ENCODE data around the gene EFEMP2.

Gene EFEMP2

DNA sequence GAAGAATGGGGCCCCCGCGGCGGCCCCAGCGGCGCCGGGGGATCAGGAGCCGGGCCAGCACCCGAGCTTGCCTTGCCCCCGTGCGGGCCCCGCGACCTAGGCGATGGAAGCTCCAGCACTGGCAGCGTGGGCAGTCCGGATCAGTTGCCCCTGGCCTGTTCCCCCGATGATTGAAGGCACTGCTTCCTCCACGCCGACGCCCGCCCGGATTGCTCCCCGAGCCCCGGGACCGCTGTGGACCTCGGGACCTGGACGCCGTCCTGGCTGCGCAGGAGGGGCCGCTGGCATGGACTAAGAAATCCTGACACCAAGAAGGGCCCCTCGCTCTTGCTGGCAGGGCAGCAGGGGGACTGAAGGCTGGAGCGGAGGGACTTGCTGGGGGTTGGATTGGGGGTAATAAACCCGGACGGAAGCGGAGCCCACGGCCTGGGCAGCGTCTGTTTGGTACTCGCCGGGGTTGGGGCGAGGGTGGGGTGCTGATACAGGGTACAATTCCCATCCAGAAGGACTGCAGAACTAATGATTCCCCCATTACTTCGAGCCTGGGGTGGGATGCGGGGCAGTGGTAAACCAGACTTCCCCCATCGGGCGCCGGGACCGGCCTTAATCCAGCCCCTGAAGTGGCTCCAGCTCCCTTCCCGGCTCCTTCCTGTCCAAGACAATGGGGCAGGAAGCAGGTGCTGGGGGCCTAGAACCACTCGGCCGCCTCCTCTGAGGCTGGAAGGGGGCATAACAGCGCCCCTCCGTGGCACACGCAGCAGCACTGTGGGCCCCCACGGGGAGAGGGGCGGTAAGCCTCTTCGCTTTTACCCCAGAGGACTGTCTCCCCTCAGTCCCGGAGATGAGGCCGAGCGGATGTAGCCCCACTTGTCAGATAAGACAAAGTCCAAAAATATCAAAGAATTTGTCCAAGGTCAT is 18.9 kb upstream of the EFEMP2 start:
- H4K20me1 ChIP-seq (ENCODE audit: control insufficient read depth, insufficient read depth, low read depth, low read length): 0 out of 2 replicates have a peak, but pooled peaks cover 3% of the 10 kb centered on the region
- peaks cover 57% of the 10 kb centered on the region for H3K4me1 ChIP-seq (ENCODE audit: control insufficient read depth, low read length)
- peaks cover 44% of the 10 kb centered on the region for H3K79me2 ChIP-seq (ENCODE audit: control insufficient read depth, low read length)
- no peak for TF ChIP-seq EZH2phosphoT487 (IDR thresholded peaks at IDR 0.05; ENCODE audit: borderline replicate concordance, low read length)
- TF ChIP-seq, protein P1, sequence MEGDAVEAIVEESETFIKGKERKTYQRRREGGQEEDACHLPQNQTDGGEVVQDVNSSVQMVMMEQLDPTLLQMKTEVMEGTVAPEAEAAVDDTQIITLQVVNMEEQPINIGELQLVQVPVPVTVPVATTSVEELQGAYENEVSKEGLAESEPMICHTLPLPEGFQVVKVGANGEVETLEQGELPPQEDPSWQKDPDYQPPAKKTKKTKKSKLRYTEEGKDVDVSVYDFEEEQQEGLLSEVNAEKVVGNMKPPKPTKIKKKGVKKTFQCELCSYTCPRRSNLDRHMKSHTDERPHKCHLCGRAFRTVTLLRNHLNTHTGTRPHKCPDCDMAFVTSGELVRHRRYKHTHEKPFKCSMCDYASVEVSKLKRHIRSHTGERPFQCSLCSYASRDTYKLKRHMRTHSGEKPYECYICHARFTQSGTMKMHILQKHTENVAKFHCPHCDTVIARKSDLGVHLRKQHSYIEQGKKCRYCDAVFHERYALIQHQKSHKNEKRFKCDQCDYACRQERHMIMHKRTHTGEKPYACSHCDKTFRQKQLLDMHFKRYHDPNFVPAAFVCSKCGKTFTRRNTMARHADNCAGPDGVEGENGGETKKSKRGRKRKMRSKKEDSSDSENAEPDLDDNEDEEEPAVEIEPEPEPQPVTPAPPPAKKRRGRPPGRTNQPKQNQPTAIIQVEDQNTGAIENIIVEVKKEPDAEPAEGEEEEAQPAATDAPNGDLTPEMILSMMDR (IDR thresholded peaks at IDR 0.05; ENCODE audit: low read depth, low read length, poor library complexity, severe bottlenecking): peak; percentile 88
- no peaks in the 10 kb centered on the region for H3K9me3 ChIP-seq (ENCODE audit: control insufficient read depth, insufficient read depth, low read length)
- peak overlapping the region; percentile 84 for H3K27ac ChIP-seq (ENCODE audit: low read depth, low read length)
- no peaks in the 10 kb centered on the region for H3K27me3 ChIP-seq (ENCODE audit: control insufficient read depth, low read length)
- H3K9me2 ChIP-seq (replicated peaks; ENCODE audit: control insufficient read depth, low read length): no peaks in the 10 kb centered on the region
- peak overlapping the region; percentile 95 for H3K4me2 ChIP-seq (ENCODE audit: low read length)
- peak overlapping the region; percentile 93 for H3K4me3 ChIP-seq (ENCODE audit: low read length)
- peaks cover 33% of the 10 kb centered on the region for H3F3A ChIP-seq (ENCODE audit: control insufficient read depth, insufficient read depth)
- peaks cover 23% of the 10 kb centered on the region for H3K36me3 ChIP-seq (ENCODE audit: control insufficient read depth, low read length)

DNA sequence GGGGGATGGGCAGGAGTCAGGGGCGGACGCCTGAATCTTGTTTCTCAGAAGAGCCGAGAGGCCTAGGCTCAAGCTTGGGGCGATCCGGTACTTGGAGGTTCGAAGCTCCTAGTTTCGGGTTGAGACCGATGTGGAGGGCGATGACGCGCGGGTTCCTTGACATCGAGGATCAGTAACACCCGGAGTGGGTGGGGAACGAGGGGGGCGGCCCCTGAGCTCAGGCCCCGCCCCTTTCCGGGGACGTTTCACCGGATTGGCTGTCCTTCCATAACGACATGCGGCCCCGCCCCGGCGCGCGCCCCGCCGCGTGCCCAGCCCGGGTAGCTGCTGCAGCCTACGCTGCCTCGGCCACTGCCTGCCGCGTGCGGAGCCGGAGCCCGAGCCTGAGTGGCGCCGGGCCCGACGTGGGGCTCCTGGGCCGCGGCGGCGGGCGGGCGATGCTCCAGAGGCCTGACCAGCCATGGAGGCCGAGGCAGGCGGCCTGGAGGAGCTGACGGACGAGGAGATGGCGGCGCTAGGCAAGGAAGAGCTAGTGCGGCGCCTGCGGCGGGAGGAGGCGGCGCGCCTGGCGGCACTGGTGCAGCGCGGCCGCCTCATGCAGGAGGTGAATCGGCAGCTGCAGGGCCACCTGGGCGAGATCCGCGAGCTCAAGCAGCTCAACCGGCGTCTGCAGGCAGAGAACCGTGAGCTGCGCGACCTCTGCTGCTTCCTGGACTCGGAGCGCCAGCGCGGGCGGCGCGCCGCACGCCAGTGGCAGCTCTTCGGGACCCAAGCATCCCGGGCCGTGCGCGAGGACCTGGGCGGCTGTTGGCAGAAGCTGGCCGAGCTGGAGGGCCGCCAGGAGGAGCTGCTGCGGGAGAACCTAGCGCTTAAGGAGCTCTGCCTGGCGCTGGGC is 18.0 kb upstream of the EFEMP2 start, which contains the start of gene CCDC85B:
CCDC85B (plus strand) TSS at position 350 of the 895 bp plus-strand sequence; CDS start at position 461, 111 bp downstream.
- Histone ChIP-seq H3K9me3 (ENCODE audit: control insufficient read depth, insufficient read depth, low read length) (no peaks in the 10 kb centered on the region), H3K27ac (ENCODE audit: low read depth, low read length) (peak within 1 kb of the TSS; percentile 88), H3K4me2 (ENCODE audit: low read length) (peak within 1 kb of the TSS; percentile 95), H3K36me3 (ENCODE audit: control insufficient read depth, low read length) (peaks cover 31% of the 10 kb centered on the region), H3K4me3 (ENCODE audit: low read length) (peak within 1 kb of the TSS; percentile 93), H3F3A (ENCODE audit: control insufficient read depth, insufficient read depth) (peaks cover 31% of the 10 kb centered on the region), H3K4me1 (ENCODE audit: control insufficient read depth, low read length) (peaks cover 60% of the 10 kb centered on the region), H4K20me1 (ENCODE audit: control insufficient read depth, insufficient read depth, low read depth, low read length) (0 out of 2 replicates have a peak, but pooled peaks cover 3% of the 10 kb centered on the region), H3K27me3 (ENCODE audit: control insufficient read depth, low read length) (no peaks in the 10 kb centered on the region), H3K9me2 (replicated peaks; ENCODE audit: control insufficient read depth, low read length) (no peaks in the 10 kb centered on the region), H3K79me2 (ENCODE audit: control insufficient read depth, low read length) (peaks cover 44% of the 10 kb centered on the region)
- TF ChIP-seq EZH2phosphoT487 (IDR thresholded peaks at IDR 0.05; ENCODE audit: borderline replicate concordance, low read length): no peak
- TF ChIP-seq, protein P1 (IDR thresholded peaks at IDR 0.05; ENCODE audit: low read depth, low read length, poor library complexity, severe bottlenecking): peak; percentile 7

DNA sequence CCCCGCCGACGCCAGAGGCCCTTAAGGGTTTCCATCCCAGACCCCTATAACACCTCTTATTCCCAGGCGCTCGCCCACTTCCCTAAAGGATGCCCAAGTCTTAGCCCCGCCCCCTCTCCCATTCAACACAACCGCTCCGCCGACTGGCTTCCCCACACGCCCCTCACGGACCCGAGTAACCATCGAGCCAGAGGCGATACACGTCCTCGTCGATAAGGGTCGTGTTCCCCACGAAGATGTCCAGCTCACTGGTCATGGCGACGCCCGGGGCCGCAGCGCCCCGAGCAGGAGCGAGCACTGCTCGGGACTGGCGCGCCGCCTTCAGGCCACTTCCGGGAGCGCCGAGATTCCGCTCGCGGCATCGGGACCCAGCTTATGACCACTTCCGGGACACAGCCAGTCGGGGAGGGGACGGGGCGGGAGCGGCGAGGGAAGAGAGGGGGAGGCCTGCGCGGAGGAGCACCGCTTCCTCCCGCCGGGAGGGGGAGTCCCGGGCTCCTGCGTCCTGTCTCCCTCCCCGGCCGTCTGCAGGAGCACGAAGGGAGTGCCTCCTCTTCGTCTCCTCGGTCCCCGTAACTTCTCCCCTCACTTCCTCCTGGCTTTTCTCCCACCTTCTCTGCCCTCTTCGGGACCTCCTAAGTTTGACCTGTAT is 15.7 kb upstream of the EFEMP2 start, which contains the start of gene FIBP:
FIBP (minus strand) TSS at position 309 of the 652 bp plus-strand sequence; CDS start at position 256, 53 bp downstream.
- H3F3A ChIP-seq (ENCODE audit: control insufficient read depth, insufficient read depth): peaks cover 24% of the 10 kb centered on the region
- TF ChIP-seq, protein P1 (IDR thresholded peaks at IDR 0.05; ENCODE audit: low read depth, low read length, poor library complexity, severe bottlenecking): peak; percentile 83
- TF ChIP-seq EZH2phosphoT487 (IDR thresholded peaks at IDR 0.05; ENCODE audit: borderline replicate concordance, low read length): no peak
- 0 out of 2 replicates have a peak, but pooled peaks cover 3% of the 10 kb centered on the region for H4K20me1 ChIP-seq (ENCODE audit: control insufficient read depth, insufficient read depth, low read depth, low read length)
- peak within 1 kb of the TSS; percentile 93 for H3K4me3 ChIP-seq (ENCODE audit: low read length)
- H3K4me2 ChIP-seq (ENCODE audit: low read length): peak within 1 kb of the TSS; percentile 95
- peaks cover 37% of the 10 kb centered on the region for H3K79me2 ChIP-seq (ENCODE audit: control insufficient read depth, low read length)
- H3K36me3 ChIP-seq (ENCODE audit: control insufficient read depth, low read length): peaks cover 53% of the 10 kb centered on the region
- no peaks in the 10 kb centered on the region for H3K27me3 ChIP-seq (ENCODE audit: control insufficient read depth, low read length)
- peaks cover 62% of the 10 kb centered on the region for H3K4me1 ChIP-seq (ENCODE audit: control insufficient read depth, low read length)
- peak within 1 kb of the TSS; percentile 88 for H3K27ac ChIP-seq (ENCODE audit: low read depth, low read length)
- no peaks in the 10 kb centered on the region for H3K9me3 ChIP-seq (ENCODE audit: control insufficient read depth, insufficient read depth, low read length)
- no peaks in the 10 kb centered on the region for H3K9me2 ChIP-seq (replicated peaks; ENCODE audit: control insufficient read depth, low read length)

All from DOHH2 (cell line).